HG03135 (cell line): Measurements from ENCODE around the gene PLEKHA5.

Experiments
- ATAC-seq: cut with Tn5 transposase; IDR thresholded peaks from one replicate; pipeline ENCODE4 v1.9.1; 2021; ENCODE audit warnings: mild to moderate bottlenecking, moderate library complexity; ENCODE audit not compliant: unreplicated experiment

PLEKHA5 gene

DNA sequence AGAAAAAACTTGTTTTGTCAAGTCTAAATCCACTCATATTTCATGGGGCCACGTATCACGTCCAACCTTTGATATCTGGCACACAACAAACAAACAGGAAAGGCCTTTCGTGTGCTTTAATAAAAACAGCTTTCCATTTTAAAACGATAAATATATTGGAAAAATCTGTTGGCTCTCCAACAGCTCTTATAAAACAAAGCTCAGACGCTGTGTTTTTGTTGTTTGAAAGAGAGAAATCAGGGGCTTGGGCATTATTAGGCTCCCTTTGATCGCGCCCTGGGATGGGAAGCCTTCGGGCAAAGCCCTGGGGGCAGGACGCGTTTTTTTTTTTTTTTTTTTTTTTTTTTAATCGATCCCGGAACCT is 429 bp upstream of the PLEKHA5 start:
- no peak for ATAC-seq

- ATAC-seq, result no peak
These were observed 891 bp downstream of the PLEKHA5 start for GRCh38 chr12:19130224-19131024.

DNA sequence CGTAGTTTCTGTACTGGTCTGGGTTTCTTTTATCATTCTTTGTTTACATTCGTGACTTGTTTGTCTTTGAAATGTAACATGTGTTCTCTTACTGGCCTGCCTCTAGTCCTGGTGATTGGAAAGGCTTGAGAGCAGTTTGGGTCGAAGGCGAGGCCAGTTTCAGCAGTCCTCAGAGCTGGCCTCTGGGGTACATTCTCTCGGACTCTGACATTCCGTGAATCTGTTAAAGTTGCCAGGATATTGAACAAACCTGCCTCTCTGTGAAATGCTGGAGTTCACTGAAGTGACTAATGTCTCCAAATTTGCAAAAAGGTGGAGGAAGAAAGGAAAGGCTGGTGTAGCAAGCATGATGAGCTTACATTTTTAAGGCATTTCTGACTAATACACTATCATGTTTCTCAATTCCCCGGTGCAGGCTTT is 1.5 kb downstream of the PLEKHA5 start:
- no peak for ATAC-seq

GRCh38 chr12:19138551-19138950 is 9.0 kb downstream of the PLEKHA5 start:
- no peak for ATAC-seq

GRCh38 chr12:19138956-19139355 is 9.4 kb downstream of the PLEKHA5 start:
- ATAC-seq, result no peak

DNA sequence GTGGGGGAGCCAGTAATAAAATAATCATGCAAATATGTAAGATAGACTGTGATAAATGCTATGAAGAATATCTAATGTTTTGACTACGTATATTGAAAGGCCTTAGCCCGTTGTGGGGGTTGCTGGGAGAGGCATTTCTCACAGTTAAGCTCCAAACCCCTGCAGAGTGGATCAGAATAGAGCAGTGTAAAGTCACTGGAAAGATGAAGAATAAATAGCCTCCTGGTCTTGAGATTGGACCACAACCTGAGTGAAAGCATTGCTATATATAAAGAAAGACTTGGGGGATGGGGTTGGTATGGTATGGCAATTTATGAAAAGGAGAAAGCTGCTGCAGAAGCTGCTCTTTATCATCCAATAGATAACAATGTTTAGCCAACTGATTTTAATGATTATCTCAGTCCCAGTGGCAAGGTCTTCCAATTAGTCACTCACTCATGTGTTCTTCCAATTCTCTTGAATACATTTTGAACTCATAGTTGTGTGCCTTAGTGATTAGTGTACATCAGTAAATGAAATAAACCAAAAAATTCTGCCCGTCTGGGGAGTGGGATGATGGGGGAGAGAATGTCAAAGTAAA is 10.2 kb downstream of the PLEKHA5 start:
- no peak for ATAC-seq

- no peak for ATAC-seq
These were observed 11.1 kb downstream of the PLEKHA5 start for GRCh38 chr12:19140381-19141236.

- no peak for ATAC-seq
These were observed 13.0 kb downstream of the PLEKHA5 start for GRCh38 chr12:19142499-19142898.

GRCh38 chr12:19144287-19144686 is 14.8 kb downstream of the PLEKHA5 start:
- ATAC-seq, result no peak

DNA sequence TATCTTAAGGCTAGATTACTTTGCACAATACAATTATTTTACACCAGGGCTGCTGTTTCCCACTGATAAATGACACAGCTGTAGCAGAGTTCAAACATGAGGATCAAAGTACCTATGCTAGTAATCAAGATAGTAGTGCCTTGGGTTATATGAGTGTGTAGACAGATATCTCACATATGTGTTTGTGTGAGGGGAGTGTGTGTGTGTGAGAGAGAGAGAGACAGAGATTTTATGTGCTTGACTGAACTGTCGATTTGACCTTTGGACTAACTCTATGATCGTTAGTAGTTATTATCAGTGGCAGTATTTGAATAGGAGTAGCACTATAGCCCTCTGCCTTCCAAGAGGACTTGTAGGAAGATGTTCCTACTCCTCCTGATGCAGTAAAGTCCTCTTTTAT is 15.5 kb downstream of the PLEKHA5 start:
- no peak for ATAC-seq

- no peak for ATAC-seq
These were observed 19.3 kb downstream of the PLEKHA5 start for GRCh38 chr12:19148860-19149259.

DNA sequence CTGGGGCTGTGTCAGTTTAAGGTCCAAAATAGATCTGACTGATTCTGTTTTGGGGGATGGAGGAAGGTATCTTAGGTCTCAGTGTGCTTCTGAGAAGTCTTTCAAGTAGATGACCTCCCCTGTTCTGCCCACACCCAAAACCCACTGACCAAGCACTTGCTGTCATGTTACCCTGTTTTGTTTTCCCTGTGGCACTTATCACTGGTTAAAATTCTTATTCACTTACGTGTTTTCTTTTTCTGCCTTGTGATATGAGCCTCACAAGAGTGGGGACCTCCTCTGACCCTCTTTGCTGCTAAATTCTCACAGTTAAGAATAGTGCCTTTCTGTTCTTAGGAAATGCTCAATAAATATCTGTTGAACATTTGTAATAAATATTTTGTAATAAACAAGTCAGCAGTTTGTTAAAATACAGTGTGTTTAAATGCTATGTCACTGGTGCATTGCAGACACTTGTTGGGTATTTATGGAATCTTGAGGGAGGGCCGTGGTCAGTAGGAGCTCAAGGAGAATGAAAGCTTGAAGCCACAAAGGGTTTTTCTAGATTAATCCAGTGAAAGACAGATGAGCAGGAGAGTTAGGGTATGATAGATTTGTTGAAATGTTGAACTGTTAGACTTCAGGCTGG is 20.9 kb downstream of the PLEKHA5 start:
- ATAC-seq, result no peak

- ATAC-seq, result no peak
These were observed 21.8 kb downstream of the PLEKHA5 start for GRCh38 chr12:19151298-19151697.

GRCh38 chr12:19153396-19153795 is 23.9 kb downstream of the PLEKHA5 start:
- ATAC-seq, result no peak

GRCh38 chr12:19154686-19155085 is 25.2 kb downstream of the PLEKHA5 start:
- ATAC-seq, result no peak

DNA sequence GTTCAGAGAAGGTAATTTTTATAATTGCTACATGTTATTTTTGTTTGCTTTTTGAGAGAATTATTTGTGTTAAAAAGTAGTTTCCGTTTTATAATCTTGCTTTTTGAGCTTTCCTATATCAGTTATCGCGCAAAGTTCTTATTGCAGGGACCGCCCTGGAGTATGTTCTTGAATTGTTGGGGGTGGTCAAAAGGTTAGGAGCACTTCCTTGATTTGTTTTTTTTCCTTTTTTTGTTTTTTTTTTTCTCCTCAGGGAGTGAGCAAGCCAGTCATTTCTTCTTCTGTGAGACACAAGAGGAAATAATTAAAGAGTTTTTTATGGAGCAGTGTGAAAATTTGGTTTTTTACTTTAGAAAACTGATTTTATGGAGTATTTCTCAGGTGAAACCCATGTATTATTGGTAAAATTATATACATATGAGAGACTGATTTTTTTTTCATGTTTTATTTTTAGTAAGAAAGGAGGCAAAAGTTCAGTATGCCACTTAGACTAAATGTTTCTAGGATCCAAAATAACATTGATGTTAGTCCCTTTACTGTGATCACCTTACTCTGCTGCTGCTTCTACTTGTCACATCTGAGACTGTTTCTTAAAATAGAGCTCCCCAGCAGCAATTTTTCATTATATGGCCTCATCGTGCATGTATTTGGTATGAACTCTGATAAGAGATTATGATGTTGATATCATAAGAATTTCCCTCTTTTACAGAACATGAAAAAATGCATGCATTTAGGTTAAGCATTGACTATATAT is 26.6 kb downstream of the PLEKHA5 start:
- ATAC-seq, result no peak

DNA sequence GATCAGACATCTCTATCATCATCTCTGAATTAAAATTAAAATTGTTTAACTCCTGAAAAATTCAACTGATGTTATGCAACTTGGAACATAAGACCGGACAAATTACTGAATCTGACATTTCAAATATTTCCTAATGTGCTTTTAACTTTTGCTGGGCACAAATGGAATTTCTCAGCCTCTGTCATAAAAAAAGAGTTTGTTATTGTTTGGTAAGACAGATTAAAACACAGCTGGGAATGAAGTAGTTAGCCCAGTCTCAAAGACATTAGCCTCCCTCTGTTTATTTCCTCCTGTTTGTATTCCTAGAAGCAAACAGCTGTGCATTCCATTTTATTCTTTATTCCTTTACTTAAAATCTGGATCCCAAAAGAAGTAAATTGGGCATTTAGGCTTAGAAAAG is 29.4 kb downstream of the PLEKHA5 start:
- no peak for ATAC-seq

- ATAC-seq, result no peak
These were observed 31.7 kb downstream of the PLEKHA5 start for GRCh38 chr12:19161216-19161615.

- ATAC-seq, result no peak
These were observed 35.9 kb downstream of the PLEKHA5 start for GRCh38 chr12:19165451-19165850.

DNA sequence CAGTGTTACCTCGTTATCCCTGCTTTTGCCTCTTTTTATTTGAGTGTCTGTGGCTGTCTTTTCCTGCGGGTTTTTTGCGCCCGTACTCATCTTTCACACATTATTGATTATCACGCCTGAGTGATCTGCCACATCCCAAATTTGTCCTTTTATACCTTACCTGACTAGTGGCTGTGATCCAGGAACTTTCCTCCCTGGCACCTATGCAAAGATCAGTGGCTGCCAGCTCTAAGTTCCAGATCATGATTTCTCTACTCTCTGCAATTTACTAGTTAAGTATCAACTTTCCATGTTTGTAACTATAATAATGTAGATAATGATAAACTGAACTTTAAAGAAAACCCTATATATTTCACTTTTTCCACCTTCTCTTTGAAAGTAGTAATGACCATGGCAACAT is 36.9 kb downstream of the PLEKHA5 start:
- no peak for ATAC-seq

GRCh38 chr12:19166956-19167355 is 37.4 kb downstream of the PLEKHA5 start:
- ATAC-seq, result no peak
